GM21576 (cell line): Measurements from ENCODE around the gene PLA2G1B.

Experiments
- ATAC-seq: cut with Tn5 transposase; IDR thresholded peaks from one replicate; pipeline ENCODE4 v1.9.1; 2021; ENCODE audit warnings: mild to moderate bottlenecking, moderate library complexity; ENCODE audit not compliant: unreplicated experiment

PLA2G1B gene

DNA sequence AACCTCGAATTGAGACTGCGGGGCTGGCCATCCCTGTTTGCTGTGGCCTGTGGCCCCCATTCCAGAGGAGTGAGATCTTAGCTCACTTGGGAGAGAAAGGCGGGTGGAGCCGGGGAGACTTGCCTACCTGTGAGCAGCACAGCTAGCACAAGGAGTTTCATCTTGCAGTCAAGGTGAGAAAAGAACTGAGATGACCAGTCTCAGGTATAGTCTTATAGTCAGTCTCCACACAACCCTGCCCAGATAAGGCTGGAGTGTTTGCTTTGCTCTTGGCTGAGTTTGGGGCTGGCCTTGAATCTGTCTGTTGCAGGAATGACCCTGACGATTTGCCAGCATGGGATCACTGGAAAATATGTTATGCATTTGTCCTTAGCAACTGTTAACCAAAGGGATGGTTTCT lies at the start of gene PLA2G1B:
TSS of gene PLA2G1B (minus strand) at position 187 of the 400 bp plus-strand sequence. CDS start at position 161, 26 bp downstream.
- ATAC-seq = no peak

DNA sequence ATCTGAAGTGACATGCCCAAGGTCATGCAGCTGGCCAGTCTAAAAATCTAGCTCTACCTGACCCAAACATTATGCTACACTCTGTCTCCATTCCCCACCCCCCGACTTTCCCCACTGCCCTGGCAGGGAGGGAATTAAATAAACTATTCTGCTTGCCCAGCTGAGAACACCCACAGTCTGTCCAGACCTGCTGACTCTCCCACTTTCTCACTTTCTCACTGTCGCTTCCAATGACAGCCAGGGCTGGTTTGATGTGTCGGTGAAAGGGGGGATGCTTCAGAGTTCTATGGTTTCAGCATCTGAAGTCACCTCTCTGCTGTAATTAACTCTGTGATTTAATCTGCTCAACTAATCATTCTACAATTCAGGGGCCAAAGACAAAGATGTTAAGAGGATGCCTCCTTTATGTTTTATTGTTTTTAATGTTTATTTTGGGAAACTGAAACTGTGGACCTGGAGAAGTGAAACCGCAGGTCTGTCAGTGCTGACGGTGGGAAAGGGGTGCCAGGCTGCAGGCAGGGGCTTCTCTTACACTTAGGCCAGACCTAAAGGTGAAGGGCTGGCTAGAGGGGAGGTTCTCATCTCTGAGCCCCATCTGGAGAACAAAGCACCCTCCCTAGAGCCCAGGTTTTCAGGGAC lies 49.5 kb upstream of the PLA2G1B start:
- ATAC-seq = no peak

DNA sequence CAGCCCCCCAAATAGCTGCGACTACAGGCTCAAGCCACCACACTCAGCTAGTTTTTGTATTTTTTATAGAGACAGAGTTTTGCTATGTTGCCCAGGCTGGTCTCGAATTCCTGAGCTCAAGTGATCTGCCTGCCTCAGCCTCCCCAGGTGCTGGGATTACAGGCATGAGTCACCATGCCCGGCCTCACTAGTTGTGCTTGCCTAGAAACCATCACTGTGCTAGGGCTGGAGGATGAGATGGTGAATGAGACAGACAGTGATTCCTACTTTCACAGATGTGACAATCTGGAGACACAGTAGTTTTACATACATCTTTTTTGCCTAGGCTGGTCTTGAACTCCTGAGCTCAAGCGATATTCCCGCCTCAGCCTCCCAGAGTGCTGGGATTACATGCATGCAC lies 48.8 kb upstream of the PLA2G1B start:
- ATAC-seq = no peak

DNA sequence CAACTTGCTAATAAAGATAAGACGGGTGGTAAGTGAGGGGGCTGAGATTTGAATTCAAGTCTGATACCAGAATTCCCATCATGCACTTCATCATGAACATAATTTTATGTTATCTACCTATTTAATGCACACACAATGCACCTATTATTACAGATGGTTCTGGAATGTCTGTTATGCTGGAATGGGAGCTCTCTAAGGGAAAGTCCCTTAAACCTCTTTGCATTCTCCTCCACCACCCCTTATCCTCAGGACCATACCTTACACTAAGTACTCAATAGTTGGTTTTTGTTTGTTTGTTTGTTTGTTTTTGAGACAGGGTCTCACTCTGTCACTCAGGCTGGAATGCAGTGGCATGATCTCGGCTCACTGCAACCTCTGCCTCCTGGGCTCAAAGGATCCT lies 48.4 kb upstream of the PLA2G1B start:
- no peak for ATAC-seq

DNA sequence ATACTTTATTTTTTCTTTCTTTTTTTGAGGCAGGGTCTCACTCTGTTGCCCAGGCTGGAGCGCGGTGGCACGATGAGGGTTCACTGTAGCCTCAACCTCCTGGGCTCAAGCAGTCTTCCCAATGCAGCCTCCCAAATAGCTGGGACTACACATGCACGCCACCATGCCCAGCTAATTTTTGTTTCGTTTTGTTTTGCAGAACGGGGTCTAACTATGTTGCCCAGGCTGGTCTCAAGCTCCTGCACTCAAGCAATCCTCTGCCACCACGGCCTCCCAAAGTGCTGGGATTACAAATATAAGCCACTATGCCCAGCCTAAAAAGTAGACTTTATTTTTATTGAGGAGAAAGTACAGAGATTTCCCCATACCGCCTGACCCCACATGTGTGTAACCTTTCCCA lies 46.1 kb upstream of the PLA2G1B start:
- no peak for ATAC-seq

DNA sequence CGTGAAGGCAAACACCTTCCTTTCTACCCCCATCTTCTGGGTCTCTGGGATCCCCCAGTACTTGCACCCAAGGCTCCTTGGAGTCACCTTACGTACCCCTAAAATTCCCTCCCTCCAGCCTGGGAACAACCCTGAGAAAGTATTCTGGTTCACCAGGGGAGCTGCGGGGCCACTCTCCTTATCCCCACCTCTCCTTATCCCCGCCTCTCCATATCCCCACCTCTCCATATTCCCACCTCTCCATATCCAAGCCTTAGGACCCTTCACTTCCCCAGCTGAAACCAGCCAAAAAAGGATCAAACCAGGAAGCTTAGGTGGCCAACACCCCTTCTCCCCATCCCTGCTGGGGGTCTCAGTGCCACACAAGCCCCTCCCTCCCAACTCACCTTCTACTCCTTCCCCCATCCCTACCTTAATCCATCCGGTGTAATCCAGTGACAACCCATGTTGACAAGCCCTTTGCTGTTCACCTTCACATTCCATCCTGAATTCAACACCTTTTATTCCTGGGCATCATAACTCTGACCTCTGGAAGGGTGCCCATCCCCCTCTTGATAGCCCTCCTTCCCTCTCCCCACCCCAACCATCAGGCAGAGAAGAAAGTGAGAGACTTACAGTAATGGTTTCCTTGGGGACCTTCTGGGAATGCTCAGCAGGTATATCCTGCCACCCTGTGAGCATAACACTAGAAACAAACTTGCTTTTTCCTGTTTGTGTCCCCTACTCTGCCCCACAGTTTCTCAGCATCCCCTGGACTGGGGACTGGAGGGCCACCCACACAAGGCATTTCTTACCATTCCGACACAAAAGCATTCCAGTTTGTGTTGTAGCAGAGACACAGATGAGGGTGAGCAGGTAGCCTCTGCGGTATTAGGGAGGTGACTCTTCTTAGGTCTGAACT lies 43.0 kb upstream of the PLA2G1B start:
- no peak for ATAC-seq

DNA sequence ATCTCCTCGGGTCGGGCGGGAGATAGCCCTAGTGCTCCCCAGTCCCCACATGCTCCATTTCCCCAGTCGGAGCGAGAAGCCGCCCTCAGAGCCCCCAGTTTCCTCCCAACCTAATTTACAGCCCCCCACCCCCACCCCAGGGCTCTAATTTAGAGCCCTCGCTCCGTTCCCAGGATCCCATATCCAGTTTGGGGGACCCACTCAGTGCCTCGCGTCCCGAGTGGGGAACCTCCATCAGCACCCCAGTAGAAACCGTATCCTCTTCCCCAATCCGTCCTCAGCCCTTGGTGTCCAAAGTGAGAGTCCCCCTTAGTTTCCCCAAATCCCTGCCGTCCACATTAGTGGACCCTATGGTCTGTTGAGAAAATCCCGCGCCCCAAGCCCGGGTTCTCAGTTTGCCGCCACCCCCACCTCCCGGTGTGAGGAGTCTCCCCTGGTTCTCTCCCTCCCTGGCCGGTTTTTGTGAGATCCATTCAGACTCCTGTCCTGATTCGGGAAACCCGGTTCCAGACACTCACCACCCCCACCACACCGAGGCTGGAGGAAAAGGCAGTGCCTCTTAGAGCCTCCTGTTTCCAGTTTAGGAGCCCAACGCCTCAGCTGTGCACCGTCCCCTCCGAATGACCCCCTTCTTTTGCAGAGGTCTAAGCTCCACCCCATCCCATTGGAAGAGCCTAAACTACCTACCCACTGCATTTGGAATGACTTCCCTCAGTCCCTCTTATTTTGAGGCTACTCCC lies 42.2 kb upstream of the PLA2G1B start:
- ATAC-seq = no peak

DNA sequence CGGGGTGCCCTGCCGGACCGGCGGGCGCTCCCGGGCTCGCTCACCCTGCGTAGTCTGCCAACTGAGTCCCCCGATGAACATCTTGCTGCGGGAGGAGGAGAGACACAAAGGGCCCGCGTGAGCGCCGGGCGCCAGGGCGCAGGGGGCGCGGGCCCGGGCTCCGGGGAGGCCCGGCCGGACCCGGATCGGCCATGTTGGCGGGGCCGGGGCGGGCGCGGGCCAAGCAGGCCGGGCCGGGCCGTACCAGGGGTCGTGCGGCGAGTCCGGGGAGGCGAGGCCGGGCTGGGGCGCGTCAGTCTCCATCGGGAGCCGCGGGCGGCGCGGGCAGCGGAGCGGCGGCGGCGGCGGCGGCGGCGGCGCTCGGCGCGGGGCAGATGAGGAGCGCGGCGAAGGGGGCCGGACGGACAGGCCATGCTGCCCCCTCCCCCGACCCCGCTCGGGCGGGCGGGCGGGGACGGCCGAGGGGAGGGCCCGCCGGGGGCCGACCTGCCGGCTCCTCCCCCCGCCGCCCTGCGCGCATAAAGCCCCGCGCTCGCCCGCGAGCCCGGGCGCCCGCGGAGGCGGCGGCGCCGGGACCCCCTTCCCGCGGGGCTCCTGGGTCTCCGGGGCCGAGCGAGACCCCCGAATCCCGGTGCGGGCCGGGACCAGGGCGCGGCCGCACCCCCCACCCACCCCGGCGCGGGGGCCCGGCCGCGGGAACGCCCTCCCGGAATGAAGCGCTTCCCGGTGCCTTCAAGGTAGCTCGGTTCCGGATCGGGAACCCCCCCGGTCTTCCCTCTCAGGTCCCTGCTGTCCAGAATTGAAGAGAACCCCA lies 41.4 kb upstream of the PLA2G1B start, which contains the start of gene MSI1:
TSS of gene MSI1 (minus strand) at position 376 of the 814 bp plus-strand sequence. CDS start at position 303, 73 bp downstream.
- no peak for ATAC-seq

DNA sequence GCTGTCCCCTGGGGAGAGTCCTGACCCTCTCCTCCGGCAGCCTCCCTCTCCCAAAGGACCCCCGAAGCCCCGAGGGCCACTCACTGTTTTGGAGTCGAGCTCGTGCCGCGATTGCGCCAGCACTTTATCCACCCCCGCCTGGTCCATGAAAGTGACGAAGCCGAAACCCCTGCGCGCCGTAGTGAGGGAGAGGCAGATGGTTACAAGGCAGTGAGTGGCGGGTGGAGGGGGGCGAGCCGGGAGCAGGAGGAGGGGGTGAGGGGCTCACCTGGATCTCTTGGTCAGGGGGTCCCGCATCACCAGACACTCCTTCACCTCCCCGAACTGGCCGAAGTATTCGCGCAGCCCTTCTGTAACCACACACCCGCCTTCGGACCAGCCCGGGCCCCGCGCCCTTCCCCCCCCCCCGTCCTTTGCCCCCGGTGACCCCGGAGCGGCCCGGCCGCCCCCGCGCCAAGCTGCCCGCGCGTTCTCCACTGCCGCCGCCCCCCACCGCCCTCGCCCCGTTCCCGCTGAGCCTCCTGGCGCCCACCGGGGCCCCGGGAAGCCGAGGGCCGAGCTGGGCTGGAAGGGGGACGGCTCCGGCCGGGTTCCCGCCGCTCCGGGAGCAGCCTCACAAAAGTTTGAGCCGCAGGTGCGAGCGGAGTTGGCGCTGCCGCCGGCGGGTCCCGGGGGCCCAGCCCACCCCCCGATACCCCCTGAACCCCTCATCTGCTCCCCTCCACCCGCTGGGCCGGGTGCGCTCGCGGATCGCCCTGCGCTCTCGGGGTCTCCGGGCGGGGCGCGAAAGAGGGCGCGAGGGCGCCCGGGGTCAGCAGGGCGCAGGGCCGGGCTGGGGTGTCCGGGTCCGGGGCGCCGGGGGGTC lies 40.6 kb upstream of the PLA2G1B start:
- ATAC-seq = no peak

DNA sequence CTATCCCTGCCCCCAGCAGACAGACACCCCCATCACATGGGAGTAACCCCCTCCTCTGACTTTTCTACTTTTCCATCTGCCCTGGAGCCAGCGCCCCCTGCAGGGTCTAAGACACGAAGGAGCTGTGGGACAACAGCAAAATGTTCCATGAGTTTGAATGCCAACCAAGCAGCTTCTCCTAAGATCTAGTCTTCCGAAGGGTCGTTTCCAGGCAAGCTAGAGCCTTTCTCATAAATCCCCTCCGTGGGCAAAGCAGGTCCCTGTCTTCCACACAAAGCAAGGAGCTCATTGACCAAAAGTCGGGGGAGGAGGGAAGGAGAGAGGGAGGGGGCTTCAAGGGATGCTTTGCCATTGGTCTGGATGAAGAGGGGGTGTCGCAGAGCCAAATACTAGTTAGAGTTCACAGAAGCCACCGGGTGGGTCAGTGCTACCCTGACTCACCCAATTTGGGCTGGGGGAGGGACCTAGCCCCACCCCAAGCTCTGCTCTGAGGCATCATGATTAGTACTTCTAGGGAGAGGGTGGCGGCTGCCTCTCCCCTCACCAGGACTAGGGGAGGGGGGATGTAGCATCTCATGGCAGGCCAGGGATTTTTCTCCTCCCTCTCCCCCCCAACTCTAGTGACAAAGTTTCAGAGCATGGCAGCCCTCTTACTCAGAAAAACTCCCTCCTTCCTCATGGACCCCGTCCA lies 39.8 kb upstream of the PLA2G1B start:
- no peak for ATAC-seq

DNA sequence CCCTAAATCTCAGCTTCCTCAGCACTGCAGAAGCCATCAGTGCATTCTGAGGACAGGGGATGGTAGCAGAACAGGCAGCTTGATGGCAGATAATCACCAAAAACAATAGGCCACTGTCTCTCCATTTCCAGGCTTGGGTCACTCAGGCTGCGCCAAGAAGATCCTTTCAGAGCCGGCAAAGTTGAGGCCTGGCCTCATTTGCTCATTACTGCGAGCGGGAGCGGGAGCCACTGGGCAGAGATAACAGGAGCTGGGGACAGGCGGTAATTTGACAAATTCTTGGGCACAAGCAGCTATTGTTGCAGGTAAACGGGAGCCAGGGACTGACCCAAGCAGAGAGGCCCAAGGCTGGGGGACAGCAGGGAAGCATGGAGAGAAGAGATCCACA lies 39.3 kb upstream of the PLA2G1B start:
- ATAC-seq = no peak

DNA sequence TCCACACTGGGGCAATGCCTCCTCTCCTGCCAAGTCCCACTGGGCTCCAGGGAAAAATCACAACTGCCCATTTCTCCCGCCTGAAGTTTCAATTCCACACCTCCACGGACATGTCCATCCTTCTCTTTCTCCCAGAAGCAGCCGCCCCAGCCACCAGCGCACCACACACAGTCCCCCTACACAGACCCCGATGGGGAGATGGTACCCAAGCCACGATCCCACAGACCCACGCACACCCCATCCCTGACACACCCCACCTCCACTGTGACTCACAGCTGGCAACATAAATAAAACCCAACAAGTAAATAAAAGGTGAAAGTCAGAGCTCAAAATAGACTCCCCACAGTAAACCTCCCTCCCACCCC lies 38.7 kb upstream of the PLA2G1B start:
- no peak for ATAC-seq

DNA sequence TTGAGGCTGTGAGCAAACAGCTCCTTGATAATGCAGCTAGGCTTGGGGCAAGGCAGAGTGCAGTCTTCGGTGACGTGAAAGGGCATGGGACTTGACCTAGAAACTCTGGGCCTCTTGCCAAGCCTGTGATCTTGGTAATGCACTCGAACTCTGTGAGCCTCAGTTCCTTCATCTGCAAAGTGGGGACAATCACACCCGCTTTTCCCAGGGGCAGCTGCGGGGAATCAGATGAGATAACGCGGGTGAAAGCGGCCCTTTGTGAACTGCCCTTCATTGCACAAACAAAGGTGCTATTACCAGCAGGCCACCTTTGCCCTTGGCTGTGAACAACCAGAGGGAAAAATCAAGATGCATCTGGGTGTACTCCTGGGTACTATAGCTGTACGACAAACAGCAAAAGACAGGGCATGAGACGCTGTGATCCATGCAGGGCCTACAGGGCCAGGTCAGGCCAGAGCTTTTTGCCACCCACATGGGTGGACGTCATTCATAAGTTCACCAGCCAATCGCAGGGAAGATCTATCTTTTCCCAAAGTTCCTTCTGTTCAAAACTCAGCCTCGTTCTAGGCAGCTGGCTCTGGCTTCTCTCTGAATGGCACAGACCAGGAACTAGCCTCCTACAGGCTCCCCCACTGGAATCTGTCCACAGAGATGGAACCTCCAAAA lies 38.2 kb upstream of the PLA2G1B start:
- no peak for ATAC-seq

DNA sequence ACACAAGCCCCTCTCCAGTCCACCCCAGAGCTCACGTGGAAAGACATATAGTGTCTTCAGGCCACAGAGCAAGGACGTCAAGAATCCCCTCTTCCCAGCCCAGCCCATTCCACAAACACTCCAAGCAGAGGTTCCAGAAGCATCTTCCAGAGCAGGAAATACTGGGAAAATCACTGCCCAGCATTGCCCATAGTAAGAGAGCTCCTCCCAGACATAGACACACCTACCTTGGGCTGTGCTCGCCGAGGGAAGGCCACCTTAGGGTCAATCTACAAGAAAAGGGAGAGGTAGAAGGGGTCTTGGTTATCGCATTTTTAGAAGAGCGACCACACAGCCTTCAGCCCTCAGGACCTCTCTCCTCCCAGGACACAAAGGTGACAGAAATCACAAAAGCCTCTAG lies 36.9 kb upstream of the PLA2G1B start:
- no peak for ATAC-seq

DNA sequence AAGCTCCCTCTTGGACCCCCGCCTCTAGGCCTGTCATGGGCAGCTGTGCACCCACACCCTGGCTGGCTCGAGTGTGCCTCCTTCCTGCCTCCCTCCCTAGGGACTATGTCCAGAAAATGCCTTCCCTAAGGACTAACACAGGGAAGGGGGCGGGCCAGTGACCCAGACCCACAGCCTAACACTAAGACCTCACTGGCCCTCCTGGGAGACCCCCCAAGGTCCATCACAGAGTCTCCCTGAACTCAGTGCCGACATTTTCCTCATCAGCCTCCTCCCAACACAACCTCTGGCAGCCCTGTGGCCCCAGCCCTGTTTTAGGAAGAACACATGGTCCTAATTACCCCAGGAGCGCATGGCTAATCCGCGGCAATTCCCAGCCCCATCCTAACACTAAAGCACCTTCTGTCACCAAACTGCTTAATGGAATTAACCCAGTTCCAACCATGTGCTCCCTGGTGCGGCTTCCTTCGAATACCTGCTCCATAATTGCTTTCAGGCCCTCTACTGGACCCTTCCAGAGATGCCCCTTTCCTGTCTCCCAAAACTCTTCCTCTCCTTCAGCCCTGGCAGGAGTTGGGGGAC lies 35.8 kb upstream of the PLA2G1B start:
- ATAC-seq = no peak

DNA sequence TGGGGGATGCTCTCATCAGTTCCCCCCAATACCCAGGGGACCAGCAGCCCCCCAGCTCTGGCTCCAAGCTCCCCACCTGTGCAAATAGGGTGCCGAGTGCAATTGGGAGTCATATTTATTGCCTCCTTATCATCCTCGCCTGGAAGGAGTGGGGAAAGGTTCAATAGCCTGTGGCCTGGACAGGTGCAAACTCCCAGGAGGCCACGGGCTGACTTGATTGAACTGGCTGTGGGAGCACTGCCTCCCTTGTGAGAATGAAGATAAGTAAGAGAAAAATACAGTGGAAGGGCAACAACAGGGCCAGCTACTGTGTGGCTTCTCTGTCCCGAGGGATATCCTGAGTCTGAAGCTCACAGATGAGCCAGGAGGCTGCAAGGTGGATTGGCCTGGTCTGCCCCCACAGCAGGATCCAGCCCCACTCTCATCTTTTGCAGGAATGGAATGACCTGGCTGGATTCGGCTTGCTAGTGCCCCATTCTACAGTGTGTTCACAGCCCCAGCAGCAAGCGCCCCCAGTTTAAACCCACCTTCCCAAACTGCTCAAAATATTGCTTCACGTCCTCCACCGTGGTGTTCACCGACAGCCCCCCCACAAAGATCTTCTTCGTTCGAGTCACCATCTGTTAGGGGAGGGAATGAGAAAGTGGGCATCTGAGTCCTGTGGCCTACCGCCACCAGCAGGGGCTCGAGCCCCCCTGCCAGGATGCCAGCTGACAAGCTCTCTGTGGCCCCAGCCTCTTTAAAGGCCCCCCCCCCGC lies 35.1 kb upstream of the PLA2G1B start:
- no peak for ATAC-seq

DNA sequence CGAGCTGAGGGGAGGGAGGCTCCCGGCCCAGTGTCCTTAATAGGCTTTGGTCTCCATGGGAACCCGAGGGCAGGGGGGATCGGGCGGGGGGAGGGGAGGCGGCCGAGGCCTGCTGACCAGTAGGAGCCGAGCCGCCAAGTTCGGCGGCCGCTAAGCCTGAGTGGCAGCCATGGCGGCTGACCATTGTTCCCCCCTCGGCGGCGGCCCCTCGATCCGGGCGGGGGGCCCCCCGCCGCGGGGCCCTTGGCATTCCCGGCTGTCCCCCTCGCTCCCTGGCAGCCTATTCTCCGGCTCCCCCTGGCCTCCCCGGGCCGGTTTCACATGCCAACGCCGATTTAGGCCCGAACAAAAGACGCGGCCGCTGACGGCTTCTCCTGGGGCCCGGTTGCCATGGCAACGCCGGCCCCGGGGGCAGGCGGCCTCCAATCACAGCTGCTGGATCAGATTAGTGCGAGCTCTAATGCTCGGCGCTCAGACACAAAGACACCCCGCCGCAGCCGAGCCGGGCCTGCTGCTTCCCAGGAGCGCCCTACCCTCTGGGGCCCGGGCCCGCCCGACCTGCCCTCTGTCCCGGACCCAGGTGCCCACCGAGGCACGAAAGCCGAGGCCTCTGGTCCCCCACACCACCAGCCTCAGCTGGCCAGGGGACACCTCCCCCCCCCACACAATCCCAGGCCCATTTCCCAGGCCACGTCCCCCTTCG lies 34.1 kb upstream of the PLA2G1B start:
- ATAC-seq = no peak
